IPS-15b (cell line): ENCODE data around the gene GFRA1.

ENCODE experiments used
- H3K27me3 ChIP-seq: one replicate; pipeline ENCODE4 v1.6.1; 2013; ENCODE audit warnings: low read length; ENCODE audit not compliant: control insufficient read depth, insufficient read depth
- H3K36me3 ChIP-seq: one replicate; pipeline ENCODE4 v1.6.1; 2013; ENCODE audit warnings: low read length; ENCODE audit not compliant: control insufficient read depth, insufficient read depth
- H3K4me1 ChIP-seq: one replicate; pipeline ENCODE4 v1.6.1; 2013; ENCODE audit warnings: mild to moderate bottlenecking, low read length; ENCODE audit not compliant: control insufficient read depth, insufficient read depth
- H3K4me3 ChIP-seq: one replicate; pipeline ENCODE4 v1.5.1; 2013; ENCODE audit warnings: low read depth, low read length
- H3K9ac ChIP-seq: one replicate; pipeline ENCODE4 v1.6.1; 2013; ENCODE audit warnings: low read depth, mild to moderate bottlenecking, low read length
- H3K9me3 ChIP-seq: one replicate; pipeline ENCODE4 v1.6.1; 2013; ENCODE audit warnings: mild to moderate bottlenecking, low read length; ENCODE audit not compliant: control insufficient read depth, insufficient read depth

Gene GFRA1, protein sequence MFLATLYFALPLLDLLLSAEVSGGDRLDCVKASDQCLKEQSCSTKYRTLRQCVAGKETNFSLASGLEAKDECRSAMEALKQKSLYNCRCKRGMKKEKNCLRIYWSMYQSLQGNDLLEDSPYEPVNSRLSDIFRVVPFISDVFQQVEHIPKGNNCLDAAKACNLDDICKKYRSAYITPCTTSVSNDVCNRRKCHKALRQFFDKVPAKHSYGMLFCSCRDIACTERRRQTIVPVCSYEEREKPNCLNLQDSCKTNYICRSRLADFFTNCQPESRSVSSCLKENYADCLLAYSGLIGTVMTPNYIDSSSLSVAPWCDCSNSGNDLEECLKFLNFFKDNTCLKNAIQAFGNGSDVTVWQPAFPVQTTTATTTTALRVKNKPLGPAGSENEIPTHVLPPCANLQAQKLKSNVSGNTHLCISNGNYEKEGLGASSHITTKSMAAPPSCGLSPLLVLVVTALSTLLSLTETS

DNA sequence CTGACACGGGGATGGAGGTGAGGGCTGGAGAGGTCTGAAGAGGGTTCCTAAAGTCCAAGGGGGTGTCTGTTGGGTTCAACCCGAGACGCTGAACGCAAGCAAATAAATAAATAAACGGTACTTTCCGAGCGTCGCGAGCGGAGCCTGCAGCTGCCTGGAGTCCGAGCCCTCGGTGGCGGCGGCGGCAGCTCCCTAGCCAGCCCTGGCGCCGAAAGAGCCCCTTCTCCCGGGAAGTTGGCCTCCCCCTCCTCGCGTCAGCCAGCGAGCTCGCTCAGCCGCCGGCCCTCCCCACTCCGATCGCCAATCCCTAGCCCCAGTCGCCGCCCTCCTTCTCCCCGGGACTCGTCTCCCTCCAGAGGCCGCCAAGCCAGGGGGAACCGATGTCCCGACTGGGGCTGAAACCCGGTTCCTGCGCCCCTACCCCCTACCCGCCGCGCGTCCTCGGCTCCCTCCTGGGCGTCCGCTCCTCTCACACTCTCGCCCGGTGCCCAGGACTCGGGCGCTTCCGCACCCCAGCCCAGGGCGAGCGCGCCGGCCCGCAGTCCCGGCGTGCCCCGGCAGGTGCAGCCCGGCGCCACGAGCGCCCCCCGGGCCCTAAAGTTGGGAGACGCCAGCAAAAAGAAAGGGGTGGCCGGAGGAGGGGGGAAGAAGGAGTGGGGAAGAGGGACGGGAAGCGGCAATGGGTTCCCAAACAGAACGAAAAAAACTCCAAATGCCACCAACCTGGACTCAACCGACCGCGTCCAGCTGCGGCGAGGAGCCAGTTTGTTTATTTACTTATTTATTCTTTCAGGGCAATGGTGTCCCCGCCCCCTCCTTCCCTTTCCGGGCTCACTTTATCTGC is at the start of gene GFRA1:
GFRA1 (minus strand) TSS at position 767 of the 844 bp plus-strand sequence. CDS start 1,177 bp downstream, outside the sequence.
- Histone ChIP-seq H3K4me3 (peak within 1 kb of the TSS; percentile 63), H3K27me3 (peaks cover 87% of the 10 kb centered on the region), H3K9ac (peak within 1 kb of the TSS; percentile 3), H3K4me1 (peaks cover 4% of the 10 kb centered on the region), H3K9me3 (no peaks in the 10 kb centered on the region), H3K36me3 (no peaks in the 10 kb centered on the region)

DNA sequence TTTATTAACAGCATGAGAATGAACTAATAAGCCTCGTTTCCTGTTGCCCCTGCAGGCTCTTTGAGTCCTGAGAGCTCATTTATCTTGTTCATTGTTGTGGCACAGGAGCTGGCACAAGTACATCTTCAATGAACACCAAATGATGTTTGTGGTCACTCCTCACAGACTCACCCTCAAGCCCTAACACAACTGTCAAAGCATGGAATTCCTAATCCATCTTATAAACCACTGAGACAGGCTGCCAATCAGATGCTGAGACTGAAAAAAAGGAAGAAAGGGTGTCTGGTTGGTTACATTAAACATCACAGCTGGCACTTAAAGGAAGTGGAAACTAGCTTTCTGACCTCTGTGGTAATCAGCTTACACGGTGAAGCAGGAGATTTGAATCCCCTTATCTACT is 43.5 kb upstream of the GFRA1 start:
- Histone ChIP-seq H3K4me1 (peaks cover 4% of the 10 kb centered on the region), H3K27me3 (no peaks in the 10 kb centered on the region), H3K9me3 (no peaks in the 10 kb centered on the region), H3K4me3 (no peak overlapping the region), H3K9ac (no peak overlapping the region), H3K36me3 (no peaks in the 10 kb centered on the region)

DNA sequence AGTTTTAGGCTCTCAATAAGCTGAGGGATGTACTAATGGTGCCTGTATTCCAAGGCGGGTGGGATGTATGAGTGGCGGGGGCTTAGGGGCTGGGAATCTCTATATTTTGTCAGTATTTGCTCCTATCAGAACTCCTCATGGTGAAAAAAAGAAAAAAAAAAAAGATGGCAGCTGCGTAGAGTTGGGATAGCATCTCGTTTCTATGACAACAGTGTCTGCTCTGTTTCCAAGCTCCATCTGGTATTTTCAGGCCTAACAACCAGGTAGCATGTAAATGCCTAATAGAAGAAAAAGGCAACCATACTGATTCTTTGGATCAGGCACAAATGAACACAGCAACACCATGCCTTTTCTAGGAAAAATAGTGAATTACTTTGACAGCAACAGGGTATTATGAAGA is 39.5 kb upstream of the GFRA1 start:
- Histone ChIP-seq H3K4me3 (no peak overlapping the region), H3K9me3 (no peaks in the 10 kb centered on the region), H3K36me3 (no peaks in the 10 kb centered on the region), H3K27me3 (no peaks in the 10 kb centered on the region), H3K9ac (no peak overlapping the region), H3K4me1 (peaks cover 4% of the 10 kb centered on the region)

DNA sequence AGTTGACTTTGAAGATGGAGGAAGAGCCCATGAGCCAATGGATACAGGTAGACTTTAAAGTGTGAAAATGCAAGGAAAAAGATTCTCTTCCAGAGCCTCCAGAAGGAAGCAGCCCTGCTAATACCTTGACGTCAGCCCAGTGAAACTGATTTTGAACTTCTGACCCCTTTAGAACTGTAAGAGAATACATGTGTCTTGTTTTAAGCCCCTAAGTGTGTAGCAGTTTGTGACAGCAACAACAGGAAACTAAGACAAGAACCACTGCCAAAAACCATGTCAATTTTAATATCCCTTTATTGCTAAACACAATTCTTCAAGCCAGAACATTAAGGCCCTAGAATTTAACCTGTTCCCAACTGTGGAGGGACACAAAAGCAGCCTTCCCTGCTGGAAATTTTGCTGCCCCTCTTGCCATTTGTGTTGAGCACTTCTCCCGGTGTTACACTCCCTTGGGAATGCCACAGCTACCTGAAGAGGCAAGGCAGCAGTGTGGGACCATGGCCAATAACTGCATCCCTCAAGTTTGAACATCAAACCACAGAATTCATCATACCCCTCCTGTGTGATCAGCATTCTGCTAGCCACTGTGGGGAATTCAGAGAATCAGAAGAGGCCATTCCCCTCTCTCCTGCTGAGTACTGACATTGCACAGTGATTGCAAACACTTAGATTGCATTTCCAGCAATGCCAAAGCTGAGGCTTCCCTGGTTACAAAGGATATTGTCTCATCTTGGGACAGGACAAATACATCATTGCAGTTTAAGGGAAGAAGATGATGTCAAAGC is 38.9 kb upstream of the GFRA1 start:
- Histone ChIP-seq H3K4me1 (peaks cover 4% of the 10 kb centered on the region), H3K27me3 (no peaks in the 10 kb centered on the region), H3K9me3 (no peaks in the 10 kb centered on the region), H3K36me3 (no peaks in the 10 kb centered on the region), H3K4me3 (no peak overlapping the region), H3K9ac (no peak overlapping the region)

DNA sequence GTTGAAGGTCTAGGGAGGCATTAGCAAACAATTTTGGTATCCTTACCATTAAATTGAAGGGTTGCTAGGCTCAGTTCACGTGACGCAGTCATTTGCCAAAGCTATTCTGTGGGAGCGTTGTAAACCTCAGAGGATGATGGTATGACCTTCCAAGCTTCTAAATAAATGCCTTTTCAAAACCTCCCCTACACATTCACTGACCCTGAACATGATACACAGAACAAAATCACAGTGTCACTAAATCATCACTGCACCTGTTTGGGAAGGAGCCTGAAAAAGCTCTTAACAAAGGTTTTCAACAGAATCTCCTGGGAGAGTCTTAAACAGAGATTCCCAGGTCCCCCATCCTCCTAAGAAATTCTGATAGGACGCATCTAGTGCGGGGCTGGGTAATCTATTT is 38.0 kb upstream of the GFRA1 start:
- peaks cover 4% of the 10 kb centered on the region for H3K4me1 ChIP-seq
- H3K4me3 ChIP-seq: no peak overlapping the region
- no peak overlapping the region for H3K9ac ChIP-seq
- no peaks in the 10 kb centered on the region for H3K9me3 ChIP-seq
- H3K36me3 ChIP-seq: no peaks in the 10 kb centered on the region
- no peaks in the 10 kb centered on the region for H3K27me3 ChIP-seq

DNA sequence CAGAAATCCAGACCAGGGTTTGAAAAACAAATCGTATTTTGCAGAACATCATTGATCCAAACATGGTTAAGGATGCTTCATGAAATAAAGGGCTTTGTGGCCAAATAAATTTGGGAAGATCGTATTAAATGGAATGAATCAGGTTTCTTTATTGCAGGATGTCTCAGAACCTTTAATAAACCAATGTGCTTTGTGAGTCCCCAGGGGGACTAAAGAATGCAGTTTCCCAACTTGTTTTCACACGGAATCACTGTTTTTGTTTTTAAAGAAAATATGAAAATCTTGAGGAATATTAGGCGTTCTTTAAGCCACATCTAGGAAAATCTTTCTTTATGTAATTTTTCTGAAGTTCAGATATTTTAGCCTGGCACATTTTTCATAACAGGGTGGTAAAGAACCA is 34.4 kb upstream of the GFRA1 start:
- no peaks in the 10 kb centered on the region for H3K9me3 ChIP-seq
- no peaks in the 10 kb centered on the region for H3K27me3 ChIP-seq
- H3K4me3 ChIP-seq: no peak overlapping the region
- no peaks in the 10 kb centered on the region for H3K36me3 ChIP-seq
- no peaks in the 10 kb centered on the region for H3K4me1 ChIP-seq
- no peak overlapping the region for H3K9ac ChIP-seq

DNA sequence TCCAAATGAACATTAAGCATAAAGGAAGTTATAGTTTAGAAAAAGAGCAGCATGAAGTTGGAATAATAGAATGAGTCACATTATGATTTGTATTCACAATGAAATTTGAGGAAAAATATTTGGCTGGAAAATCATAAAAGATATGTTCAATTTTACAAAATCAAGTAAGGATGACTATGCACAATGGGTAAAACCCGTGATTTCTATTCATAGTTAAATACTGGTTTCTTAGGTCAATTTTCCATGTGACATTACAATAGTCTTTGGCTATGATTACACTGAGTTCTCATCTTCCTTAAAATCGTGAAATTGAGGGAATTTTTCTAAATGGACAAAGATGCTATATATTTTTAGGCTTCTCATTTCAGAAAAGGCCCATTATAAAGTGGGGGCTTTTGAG is 33.8 kb upstream of the GFRA1 start:
- H3K4me3 ChIP-seq: no peak overlapping the region
- H3K36me3 ChIP-seq: no peaks in the 10 kb centered on the region
- H3K9ac ChIP-seq: no peak overlapping the region
- no peaks in the 10 kb centered on the region for H3K27me3 ChIP-seq
- H3K4me1 ChIP-seq: no peaks in the 10 kb centered on the region
- no peaks in the 10 kb centered on the region for H3K9me3 ChIP-seq

DNA sequence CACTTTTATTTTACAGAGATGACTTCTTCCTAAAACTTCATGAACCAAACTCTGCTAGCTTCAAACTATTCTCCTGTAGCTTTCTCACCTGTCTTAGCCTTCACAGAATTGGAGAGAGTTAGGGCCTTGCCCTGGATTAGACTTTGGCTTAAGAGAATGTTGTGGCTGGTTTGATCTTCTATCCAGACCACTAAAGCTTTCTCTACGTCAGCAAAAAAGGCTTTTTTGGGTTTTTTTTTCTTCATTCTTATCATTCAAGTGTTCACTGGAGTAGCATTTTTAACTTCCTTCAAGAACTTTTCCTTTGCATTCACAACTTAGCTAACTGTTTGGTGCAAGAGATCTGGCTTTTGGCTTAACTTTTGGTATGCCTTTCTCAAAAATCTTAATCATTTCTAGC is 31.9 kb upstream of the GFRA1 start:
- no peak overlapping the region for H3K4me3 ChIP-seq
- no peak overlapping the region for H3K9ac ChIP-seq
- no peaks in the 10 kb centered on the region for H3K4me1 ChIP-seq
- no peaks in the 10 kb centered on the region for H3K27me3 ChIP-seq
- H3K36me3 ChIP-seq: no peaks in the 10 kb centered on the region
- H3K9me3 ChIP-seq: no peaks in the 10 kb centered on the region

DNA sequence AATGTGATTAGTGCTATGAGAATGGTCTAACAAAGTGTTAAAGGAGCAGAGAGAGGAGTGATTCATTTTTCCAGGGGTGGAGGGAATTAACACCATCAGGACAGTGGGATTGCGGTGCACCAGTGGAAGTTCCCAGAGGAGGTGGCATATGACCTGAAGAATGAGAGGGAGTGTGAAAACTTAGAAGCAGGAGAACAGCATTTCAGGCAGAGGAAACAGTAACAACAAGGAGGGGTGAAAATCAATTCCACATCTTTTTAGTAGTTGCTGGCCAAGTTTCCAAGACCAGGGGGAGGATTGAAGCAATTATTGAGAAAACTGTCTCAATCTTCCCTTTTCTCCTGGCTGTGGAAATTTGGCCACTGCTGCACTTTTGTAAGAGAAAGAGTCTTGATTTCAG is 27.5 kb upstream of the GFRA1 start:
- H3K9ac ChIP-seq: no peak overlapping the region
- no peak overlapping the region for H3K4me3 ChIP-seq
- H3K9me3 ChIP-seq: no peaks in the 10 kb centered on the region
- no peaks in the 10 kb centered on the region for H3K36me3 ChIP-seq
- no peaks in the 10 kb centered on the region for H3K27me3 ChIP-seq
- H3K4me1 ChIP-seq: no peaks in the 10 kb centered on the region

DNA sequence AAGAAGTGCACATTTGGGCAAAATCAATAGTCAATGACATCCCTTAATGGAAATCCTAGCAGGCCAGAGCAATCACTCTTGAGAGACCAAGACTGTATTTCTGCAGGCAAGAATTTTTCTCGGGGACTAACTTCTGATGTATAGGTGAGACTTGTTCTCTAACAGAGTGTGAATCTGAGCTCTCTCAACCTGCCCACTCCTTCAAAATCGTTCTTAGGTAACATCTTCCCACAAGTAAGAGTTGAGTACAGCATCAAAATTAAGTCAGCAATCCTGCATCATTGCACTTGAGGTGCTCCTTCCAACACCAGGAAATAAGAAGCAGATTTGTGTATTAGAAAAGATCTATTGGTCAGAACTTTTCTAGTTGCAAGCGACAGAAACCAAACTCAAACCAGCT is 25.6 kb upstream of the GFRA1 start:
- Histone ChIP-seq H3K9ac (no peak overlapping the region), H3K4me1 (no peaks in the 10 kb centered on the region), H3K27me3 (no peaks in the 10 kb centered on the region), H3K36me3 (no peaks in the 10 kb centered on the region), H3K4me3 (no peak overlapping the region), H3K9me3 (no peaks in the 10 kb centered on the region)

DNA sequence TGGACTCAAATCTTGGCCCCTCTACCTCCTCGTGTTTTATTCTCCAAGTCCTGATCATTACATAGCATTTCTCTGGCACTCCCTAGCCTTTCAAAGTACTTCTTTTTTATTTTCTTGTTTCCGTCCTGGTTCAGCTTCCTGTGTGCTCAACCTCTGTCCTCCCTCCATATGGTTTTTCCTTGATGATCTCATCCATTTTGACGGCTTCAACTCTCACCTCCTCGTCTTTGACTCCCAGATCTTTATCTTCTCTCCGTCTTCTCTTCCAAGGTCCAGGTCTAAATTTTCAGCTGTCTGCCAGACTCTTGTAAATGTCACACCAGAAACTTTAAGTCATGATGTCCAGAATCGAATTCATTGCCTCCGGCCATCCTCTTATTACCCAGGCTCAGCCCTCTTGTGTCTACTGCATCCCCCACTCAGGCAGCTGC is 23.3 kb upstream of the GFRA1 start:
- no peaks in the 10 kb centered on the region for H3K36me3 ChIP-seq
- no peaks in the 10 kb centered on the region for H3K9me3 ChIP-seq
- no peak overlapping the region for H3K4me3 ChIP-seq
- H3K9ac ChIP-seq: no peak overlapping the region
- no peaks in the 10 kb centered on the region for H3K27me3 ChIP-seq
- H3K4me1 ChIP-seq: no peaks in the 10 kb centered on the region
